ENCODE data around the gene CRK.

CRK gene

DNA sequence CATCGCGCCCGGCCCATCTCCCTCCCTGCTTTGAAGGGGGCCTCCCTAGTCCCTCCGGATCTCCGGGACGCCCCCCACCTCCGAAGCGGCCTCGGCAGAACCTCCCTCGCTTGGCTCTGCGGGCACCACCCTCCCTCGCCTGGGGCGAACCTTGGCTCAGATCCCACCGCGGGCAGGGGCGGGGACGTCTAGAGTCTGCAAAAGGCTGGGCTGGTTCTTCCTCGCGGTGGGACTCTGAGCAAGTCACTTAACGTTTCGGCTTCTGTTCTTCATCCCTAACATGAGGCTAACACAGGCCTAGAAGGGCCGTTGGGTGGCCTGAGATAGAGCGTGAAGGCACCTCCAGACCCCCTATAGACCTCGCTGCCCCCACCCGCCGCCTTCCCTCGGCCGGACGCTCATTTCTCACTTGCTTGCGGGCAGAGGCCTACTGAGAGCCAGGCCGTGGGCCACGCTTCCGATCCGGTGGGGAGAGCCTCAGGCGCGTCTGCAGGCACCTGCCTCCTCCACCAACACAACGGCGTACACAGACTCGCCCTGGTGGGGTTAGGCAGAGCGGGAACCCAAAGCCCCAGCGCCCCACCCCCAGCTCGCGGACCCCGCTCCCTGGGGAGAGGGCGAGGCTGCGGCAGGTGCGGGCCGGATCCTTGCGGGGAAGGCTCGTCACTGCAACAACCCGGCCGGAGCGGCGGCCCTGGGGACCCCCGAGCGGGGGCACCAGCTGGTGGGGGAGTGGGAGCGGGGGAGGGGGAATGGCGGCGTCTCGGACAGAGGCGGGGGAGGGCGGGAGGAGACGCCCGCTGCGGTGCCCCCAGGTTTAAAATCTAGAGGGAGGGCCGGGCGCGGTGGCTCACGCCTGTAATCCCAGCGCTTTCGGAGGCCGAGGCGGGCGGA lies 31.0 kb upstream of the CRK start:
- FAIRE-seq: peak; percentile 91

DNA sequence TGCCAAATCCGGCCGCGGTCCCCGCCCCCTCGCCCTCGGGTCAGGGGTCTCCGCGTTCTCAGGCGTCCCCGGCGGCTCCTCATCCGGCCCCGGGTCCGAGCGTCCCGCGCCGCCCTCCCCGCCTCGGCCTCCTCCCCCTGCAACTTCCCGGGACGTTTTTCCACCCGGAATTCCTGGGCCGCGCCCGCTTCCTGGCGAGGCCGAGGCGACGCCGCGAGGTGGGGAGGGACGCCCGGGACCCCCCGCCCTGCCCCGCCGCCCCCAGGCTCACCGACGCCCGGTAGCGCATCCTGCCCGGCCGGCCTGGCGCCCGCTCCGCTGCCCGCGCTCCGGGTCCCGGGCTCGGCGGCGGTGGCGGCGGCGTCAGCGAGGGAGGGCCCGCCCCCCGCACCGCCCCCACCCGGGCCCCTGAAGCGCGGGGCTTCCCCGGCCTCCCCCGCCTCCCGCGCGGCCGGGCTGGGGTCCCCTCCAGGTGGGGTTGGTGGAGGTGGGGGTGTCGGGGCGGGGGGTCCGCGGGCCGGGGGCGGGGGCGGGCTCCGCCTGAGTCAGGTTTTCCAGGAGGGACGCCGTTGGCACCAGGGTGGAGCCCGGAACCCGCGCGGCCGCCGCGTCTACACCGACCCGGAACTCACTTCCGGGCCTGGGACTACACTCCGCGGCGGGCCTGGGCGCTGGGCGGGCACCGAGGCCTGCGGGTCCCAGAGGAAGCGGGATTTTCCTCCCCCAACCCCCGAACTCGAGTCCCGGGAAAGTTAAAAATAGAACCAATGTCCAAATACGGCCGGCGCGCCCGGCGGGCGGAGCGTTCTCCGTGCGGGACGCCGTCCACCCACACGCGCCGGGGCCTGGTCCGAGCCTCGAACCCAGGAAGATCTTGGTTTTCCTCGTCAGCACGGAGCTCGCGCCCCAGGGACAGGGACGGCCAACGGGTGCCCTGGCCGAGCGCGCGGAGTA lies 29.7 kb upstream of the CRK start:
- FAIRE-seq (peak; percentile 18), DNase-seq (ENCODE audit: extremely low spot score, insufficient read length, low read depth) (no peak)

More for the DNA sequence above, 31.0 kb upstream of the CRK start:
- no peak for DNase-seq (ENCODE audit: extremely low spot score, insufficient read length, low read depth)

DNA sequence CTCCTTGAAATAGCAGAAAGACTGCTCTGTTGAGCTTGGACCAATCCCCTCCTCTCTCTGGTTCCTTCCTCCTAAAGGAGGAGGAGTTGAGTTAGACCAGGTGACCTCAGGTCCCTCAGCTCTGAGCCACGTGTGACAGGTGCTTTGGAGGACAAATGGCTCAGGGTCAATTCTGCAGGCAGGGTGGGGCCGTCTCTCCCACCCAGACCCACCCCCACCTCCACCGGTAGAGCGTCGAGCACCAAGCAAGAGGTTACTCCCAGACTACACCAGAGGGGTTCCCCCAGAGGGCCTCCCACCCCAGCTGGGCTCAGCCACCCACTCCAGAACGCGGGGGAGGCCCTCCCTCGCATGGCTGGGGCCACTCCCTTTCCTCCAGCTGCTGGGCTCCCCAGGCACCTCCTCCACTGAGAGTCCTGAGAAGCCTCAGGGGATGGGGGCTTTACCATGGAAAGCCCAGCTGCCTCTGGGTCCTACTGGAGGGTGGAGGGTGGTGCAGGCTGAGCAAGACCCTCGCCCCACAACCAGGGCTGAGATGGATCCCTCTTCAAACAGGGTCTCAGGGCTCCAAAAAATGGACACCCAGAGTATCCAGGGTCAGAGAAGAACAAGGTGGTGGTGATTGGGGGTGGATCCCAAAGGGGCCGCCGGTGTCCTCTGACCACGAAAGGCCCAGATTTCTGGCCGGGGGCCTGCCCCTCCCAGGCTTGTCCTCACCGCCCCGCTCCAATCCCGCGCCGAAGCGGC lies 28.8 kb upstream of the CRK start:
- peak; percentile 96 for FAIRE-seq
- no peak for DNase-seq (ENCODE audit: extremely low spot score, insufficient read length, low read depth)

DNA sequence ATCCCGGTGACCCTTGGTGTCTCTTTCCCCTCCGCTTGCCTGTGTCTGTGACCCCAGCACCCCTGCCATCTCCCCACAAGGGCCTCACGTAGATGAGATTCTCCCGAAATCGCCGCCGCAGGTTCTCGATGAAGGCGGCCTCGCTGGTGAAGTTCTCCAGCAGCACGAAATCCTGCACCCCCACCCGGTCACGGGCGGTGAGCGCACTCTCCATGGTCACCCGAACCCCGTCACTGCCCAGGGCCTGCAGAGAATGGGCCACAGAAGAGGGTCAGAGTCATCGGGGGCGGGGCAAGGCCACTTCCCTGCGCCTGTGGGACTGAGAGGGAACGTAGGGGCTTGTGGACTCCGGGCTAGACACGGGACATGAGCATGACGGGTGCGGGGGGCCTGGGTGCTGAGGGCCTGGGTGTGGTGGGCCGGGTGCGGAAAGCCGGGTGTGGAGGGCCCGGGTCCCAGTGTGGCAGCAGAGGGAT lies 28.1 kb upstream of the CRK start:
- FAIRE-seq (no peak), DNase-seq (ENCODE audit: extremely low spot score, insufficient read length, low read depth) (no peak)

DNA sequence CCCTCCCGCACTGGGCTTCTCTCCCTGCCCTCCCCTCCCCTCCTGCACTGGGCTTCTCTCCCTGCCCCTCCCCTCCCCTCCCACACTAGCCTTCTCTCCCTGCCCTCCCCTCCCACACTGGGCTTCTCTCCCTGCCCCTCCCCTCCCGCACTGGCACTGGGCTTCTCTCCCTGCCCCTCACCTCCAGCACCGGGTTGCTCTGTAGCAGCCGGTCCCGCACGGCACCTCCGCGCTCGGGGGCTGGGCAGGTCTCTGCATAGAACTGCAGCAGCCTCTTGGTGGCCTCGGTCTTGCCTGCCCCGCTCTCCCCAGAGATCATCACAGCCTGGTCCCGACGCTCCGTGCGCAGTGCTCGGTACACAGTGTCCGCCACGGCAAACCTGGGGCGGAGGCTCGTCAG lies 26.6 kb upstream of the CRK start:
- no peak for DNase-seq (ENCODE audit: extremely low spot score, insufficient read length, low read depth)
- FAIRE-seq: no peak

DNA sequence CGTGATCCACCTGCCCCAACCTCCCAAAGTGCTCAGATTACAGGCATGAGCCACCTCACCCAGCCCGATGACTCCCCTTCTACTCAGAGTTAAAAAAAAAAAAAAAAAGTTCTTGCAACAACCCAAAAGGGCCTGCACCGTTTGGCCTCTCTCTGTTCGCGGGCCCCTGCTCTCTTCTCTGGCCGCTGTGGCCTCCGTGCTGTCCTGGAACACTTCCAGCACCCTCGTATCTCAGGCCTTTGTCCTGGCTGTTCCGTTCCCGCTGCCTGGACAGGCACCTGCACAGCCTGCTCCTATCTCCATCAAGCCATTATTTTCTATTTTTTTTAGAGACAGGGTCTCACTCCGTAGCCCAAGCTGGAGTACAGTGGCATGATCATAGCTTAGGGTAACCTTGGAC lies 25.7 kb upstream of the CRK start:
- DNase-seq (ENCODE audit: extremely low spot score, insufficient read length, low read depth) (no peak), FAIRE-seq (no peak)

DNA sequence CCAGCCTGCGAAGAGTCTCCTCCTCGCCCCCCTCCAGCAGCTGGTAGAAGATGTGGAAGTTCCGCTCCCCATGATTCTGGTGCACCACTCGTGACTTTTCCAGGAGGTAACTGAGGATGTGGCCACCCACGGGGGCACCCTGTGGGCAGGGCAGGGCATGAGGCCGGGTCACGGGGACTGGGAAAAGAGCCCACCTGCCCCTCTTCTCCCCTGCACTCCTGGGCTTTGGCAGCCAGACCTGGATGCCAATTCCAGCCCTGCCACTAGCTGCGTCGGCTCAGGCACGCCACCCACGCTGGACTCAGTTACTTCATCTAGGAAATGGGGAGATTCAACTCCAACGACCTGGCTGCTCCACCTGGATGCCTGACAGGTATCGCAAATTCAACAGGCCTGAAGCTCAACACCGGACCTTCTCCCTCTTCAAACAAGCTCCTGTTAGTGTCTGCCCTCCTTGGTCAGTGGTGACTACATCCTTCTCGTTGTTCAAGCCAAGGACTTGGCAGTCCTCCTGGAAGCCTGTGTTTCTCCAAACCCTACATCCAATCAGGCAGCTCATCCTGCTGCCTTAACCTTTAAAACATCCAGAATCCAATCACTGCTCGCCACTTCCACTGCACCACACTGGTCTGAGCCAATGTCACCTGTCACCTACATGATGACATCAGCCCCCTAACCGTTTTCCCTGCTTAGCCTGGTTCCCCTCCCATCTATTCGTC lies 24.9 kb upstream of the CRK start:
- FAIRE-seq (no peak), DNase-seq (ENCODE audit: extremely low spot score, insufficient read length, low read depth) (no peak)

DNA sequence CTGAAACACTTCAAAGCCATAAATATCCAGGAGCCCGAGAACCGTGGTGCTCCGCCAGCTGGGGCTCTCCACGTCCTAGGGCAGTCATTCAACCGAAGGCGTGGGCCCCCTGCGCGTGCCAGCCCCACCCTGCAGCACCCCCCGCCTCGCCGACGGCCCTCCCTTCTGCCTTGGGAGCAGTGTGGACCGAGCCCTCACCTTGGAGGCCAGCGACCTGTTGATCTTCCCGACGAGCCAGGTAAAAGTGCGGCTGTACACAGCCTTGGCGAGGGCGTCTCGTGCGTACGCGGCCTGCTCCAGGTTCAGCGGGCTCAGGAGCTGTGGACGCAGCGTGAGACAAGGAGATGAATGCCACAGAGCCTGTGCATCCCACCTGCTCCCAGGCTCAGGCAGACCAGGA lies 22.4 kb upstream of the CRK start:
- DNase-seq (ENCODE audit: extremely low spot score, insufficient read length, low read depth) (no peak), FAIRE-seq (no peak)

DNA sequence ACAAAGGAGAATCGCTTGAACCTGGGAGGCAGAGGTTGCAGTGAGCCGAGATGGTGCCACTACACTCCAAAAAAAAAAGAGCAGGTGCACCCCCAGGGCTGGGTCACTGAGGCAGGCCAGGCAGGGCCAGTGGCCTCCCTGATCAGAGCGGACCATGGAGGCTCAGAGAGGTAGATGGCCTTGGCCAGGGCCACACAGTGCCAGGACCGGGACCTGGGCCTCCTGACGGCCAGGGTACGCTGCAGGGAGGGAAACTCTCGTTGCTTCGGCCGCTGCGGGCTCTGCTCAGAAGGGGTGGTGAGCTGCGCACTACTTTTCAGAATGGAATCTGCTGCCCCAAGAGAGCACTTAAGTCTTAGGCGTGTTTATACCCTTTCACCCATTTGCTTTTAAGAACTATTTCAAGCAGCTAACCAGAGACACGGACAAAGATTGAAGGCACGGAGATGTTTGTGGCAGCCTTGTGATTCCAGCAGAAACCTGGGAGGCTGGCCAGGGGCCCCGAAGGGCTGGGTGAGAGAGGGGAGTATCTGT lies 19.4 kb upstream of the CRK start:
- DNase-seq (ENCODE audit: extremely low spot score, insufficient read length, low read depth): no peak
- FAIRE-seq: no peak

DNA sequence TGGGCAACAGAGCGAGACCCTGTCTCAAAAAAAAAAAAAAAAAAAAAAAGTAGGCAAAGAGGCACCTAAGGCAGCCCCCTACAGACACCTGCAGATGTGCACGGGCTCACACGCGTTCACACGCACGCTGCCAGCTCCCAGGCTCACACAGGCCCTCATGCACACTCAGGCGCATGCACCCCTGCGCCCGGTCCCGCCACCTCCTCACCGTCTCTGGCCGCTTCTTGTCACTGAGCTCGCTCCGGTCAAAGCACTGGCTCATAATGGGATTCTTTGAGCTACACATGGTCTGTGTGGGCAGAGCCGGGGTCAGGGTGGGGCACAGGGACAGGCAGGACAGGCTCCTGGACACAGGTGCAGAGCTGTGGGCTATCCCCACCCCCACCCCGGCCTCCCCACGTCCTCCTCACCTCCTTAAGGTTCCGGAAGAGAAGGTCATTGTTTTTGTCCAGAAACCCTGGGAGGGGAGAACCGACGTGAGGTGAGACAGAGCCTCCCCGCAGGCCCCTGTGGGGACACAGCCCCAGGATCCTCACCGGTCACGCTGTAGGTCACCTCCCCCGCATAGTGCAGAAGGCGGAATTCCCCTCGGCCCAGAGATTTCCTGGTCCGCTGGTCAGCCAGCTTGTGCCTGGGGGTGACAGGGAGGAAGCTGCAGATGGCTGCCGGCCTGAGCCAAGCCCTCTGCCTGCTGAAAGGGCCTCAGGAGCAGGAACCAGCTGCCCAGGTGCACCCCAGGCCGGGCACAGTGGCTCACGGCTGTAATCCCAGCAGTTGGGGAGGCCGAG lies 18.6 kb upstream of the CRK start:
- DNase-seq (ENCODE audit: extremely low spot score, insufficient read length, low read depth) (no peak), FAIRE-seq (peak; percentile 93)

DNA sequence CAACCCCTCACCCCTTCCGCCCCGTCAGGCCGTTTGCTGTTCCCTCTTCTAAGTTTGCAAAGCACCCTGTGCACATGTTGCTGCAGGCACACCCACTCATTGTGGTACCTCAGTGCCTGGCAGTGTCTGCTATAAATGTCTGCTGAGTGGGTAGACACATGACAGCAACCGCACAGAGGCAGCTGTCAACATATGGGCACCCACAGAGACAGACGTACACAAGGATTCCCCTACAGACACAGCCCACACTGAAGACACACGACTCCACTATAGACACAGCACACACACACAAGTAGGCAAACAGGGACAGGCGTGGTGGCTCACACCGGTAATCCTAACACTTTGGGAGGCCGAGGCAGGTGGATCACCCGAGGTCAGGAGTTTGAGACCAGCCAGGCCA lies 17.8 kb upstream of the CRK start:
- DNase-seq (ENCODE audit: extremely low spot score, insufficient read length, low read depth) (no peak), FAIRE-seq (peak; percentile 73)

DNA sequence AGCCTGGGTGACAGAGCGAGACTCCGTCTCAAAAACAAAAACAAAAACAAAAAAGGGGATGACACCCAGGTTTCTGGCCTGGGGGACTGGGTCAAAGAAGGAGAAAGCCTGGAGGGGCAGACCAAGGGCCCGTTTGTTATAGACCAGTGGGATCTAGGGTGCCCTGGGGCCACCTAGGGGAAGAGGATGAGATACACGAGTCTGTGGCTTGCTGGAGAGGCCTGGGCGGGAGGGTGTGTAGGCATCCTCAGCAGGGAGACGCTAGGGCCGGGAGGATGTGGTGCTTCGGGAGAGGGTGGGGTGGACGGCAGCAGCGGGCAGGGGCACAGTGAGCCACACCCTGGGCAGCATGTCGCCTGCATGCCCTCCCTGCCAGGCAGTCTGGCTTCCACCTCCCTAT lies 17.1 kb upstream of the CRK start:
- DNase-seq (ENCODE audit: extremely low spot score, insufficient read length, low read depth): no peak
- FAIRE-seq: no peak

DNA sequence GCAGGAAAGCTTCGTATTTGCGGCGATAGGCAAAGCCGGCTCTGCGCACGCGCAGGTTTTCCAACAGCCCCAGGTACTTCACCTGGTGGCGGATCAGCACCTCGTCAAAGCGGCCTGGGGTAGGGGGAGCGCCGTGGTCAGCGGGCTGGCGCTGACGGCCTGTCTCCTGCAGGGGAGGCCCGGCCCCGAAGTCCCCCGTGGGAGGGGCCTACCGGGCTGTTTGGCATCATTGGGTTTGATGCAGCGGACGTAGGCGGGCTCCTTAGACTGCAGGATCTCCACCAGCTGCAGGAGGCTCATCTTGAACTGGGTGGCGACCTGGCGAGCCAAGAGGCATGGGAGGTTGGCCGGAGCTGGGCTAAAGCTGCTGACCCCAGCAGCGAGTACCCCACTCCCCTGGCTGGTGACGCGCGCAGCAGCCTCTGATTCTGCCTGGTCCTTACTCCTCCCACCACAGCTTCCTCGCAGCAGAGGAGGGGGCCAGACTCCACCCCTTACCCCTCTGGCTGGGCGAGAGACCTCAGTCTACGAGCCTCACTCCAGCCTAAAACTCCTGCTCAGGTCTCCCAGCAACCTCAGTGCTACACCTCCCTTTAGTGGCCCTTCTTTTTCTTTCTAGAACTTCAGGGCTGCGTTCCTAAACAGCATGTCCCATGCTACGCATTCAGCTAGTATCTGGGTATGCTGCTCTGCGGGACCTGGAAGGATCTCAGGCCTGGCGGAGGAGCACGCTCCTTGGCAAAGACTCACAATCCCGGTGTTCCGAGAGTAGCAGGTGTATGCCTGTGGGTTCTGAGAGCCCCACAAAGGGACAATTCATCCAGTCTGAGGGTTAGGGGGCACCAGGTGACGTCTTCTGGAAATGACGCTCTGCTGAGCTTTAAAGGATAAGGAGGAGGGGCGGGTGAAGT lies 16.1 kb upstream of the CRK start:
- FAIRE-seq (no peak), DNase-seq (ENCODE audit: extremely low spot score, insufficient read length, low read depth) (no peak)

DNA sequence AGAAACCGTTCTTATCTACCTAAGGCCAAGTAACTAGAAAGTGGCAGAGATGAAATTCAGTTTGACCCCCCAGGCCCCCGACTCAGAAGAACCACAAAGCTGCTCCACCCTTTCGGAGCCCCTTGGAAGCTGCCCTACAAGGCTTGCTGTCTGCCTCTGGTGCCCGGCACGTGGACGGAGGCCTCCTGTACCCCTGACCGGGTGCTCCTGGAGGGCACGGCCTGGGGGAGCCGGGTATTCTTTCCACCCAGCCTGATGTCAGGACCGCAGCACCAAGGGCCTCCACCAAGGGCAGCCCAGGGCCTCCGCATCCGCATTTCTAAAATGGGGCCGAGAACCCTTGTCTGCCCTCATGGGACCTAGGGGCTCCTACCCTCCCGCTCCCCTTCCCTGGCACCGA lies 15.5 kb upstream of the CRK start:
- DNase-seq (ENCODE audit: extremely low spot score, insufficient read length, low read depth) (no peak), FAIRE-seq (no peak)

DNA sequence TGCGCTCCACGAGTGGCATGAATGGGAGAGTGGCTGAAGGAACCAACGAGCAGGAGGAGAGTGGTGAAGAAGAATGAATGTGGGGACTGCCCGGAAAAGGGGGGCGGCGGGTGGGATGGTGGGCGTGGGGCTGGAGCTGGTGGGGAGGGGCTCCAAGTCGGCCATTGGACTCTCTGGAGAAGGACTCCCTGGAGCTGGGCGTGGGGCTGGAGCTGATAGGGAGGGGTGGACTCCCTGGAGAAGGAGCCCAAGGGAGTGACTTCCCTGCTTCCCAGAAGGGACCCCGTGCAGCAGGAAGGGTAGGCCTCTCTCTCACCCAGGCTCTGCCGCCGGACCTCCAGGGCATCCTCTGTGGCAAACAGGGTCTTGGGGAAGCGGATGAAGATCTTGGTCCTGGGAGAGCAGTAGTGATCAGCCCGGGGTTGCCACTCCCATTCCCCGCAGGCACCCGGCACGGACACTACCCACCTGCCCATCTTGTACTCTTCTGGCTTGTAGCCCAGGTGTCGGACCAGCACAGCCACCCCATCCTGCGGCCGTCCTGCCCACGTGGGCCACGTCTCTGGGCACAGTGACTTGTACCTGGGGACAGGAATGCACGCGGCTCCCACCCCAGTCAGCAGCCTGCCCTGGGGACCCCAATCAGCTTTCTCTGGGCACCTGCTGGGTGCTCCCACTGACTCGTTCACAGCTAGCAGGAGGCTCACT lies 14.9 kb upstream of the CRK start:
- no peak for DNase-seq (ENCODE audit: extremely low spot score, insufficient read length, low read depth)
- no peak for FAIRE-seq

DNA sequence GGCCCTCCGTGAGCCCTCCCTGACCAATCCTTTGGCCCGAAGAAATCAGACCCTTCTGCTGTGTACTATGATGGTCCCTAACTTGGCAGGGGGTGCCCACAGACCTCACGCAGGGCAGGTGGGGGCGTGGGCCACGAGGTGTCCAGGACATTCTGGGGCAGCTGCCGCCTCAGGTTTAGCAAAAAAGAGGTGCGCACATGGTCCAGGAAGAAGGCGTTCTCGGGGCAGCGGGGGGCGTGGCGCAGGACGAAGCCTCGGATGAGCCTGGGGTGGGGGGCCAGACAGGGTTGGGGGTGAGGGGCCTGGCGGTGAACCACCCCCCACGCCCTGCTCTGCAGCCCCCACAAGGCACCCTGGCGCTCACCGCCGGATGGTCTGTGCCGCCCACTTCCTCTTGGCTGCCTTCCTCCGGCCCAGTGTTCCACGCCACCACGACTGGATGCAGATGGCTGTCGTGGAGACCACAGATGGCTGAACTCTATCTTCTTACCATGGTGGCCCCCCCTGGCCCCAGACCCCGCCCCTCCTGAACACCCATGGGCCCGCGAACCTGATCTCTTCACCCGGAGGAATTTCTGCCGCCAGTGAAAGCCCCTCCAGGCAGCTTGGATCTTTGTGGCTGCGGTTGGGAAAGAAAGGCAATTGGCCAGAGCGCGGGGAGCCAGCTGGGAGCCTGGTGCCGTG lies 14.2 kb upstream of the CRK start:
- DNase-seq (ENCODE audit: extremely low spot score, insufficient read length, low read depth): no peak
- no peak for FAIRE-seq
